Regular cardiac myocyte (primary cell): ENCODE measurements around the gene PPP4R3B. TPM values are rescaled to one million over a fixed set of nuclear protein-coding genes. Genes with fewer than 3 reads are reported as not detected.

ENCODE experiments used
- total RNA-seq: library from RNA; depleted of rRNA; stranded (reverse); fragments of >200 nt; gene quantifications from 2 replicates; pipeline ENCODE4 v1.2.3, GENCODE V29; 2014

The PPP4R3B gene
- total RNA-seq = 44.0 and 52.0 TPM in 2 replicates

GRCh38 chr2:55617175-55618024 lies at the start of gene PPP4R3B:
PPP4R3B (minus strand) TSS chr2:55617622; CDS start chr2:55617285, 337 bp downstream.

Other genes with a start within 250 kb of the PPP4R3B start
- gene CCDC88A, start 197.8 kb downstream of the PPP4R3B start, total RNA-seq = 43.1 and 52.9 TPM in 2 replicates
- 22.0 and 25.7 TPM in 2 replicates for gene CFAP36, start 97.9 kb downstream of the PPP4R3B start, total RNA-seq
- gene PNPT1, start 76.2 kb upstream of the PPP4R3B start, total RNA-seq = 22.3 and 36.4 TPM in 2 replicates